Right lobe of liver (tissue), 4 donors: Measurements from ENCODE around the gene HIF1A.

Experiments
- POLR2A ChIP-seq: fragments of 450-650 bp; IDR thresholded peaks from one replicate; pipeline ENCODE4 v1.6.1; 2017; ENCODE audit warnings: antibody characterized with exemption, mild to moderate bottlenecking
- TF ChIP-seq, protein P1 (sequence below), 4 donors: fragments of 200-600 bp in 3 of 4; fragments of 450-650 bp in 1 of 4; IDR thresholded peaks; one replicate each; pipeline versions ENCODE4 v1.5.1 to v1.8.0; 2016 to 2022; ENCODE audit warnings: antibody characterized with exemption in 4 of 4, mild to moderate bottlenecking in 2 of 4
- donor health status: DM: no; HTN: no; CAD: no.
- donor health status: DM: no; HTN: no; CAD: no.
- donor health status: DM: no; HTN: yes; CAD: no.

DNA sequence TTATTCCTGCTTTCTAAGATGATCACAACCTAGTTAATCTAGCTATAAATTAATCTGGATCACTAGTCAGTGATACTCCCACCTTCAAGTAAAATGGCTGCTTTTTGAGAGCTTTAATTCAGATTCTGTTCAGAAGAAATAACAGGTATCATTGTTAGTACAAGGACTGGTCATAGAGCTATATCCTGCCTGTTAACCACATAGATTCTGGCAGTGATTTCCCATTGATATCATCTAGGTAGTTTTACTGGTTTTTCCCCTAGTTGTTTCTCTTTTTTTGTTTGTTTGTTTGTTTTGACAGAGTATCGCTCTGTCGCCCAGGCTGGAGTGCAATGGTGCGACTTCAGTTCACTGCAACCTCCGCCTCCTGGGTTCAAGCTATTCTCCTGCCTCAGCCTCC is 39.0 kb upstream of the HIF1A start:
- TF ChIP-seq, protein P1, sequence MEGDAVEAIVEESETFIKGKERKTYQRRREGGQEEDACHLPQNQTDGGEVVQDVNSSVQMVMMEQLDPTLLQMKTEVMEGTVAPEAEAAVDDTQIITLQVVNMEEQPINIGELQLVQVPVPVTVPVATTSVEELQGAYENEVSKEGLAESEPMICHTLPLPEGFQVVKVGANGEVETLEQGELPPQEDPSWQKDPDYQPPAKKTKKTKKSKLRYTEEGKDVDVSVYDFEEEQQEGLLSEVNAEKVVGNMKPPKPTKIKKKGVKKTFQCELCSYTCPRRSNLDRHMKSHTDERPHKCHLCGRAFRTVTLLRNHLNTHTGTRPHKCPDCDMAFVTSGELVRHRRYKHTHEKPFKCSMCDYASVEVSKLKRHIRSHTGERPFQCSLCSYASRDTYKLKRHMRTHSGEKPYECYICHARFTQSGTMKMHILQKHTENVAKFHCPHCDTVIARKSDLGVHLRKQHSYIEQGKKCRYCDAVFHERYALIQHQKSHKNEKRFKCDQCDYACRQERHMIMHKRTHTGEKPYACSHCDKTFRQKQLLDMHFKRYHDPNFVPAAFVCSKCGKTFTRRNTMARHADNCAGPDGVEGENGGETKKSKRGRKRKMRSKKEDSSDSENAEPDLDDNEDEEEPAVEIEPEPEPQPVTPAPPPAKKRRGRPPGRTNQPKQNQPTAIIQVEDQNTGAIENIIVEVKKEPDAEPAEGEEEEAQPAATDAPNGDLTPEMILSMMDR (IDR thresholded peaks at IDR 0.05), result no peak
- no peak for TF ChIP-seq POLR2A
